ENCODE measurements around the gene CHADL. TPM values are rescaled to one million over a fixed set of nuclear protein-coding genes. Genes with fewer than 3 reads are reported as not detected.

CHADL gene
- total RNA-seq, 1 donor from 2014 or later: not detected

DNA sequence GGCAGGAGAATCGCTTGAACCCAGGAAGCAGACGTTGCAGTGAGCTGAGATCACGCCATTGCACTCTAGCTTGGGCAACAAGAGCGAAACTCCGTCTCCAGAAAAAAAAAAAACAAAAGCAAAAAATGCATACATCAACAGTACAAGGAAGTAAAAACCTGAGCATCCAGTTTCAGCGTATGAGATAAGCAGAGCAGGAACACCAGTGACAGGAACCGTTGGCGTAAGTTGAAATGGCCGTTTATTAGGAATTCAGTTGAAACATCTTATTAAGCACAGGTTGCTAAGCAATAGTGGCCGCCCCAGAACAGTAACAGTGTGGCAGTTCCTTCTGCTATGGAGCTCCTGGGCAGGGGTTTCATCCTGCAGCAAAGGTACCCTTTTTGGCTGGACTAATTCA is 39.6 kb downstream of the CHADL start:
- Mint-ChIP-seq H3K36me3 (ENCODE audit: low read depth) (peaks cover 7% of the 10 kb centered on the region), H3K4me3 (no peak overlapping the region), H3K9me3 (no peaks in the 10 kb centered on the region), H3K27me3 (peaks cover 9% of the 10 kb centered on the region), H3K27ac (no peak overlapping the region), H3K4me1 (peaks cover 25% of the 10 kb centered on the region)
- intact Hi-C loops (cut with micrococcal nuclease): no loop called here
- POLR2A ChIA-PET: no interaction called here
- CTCF ChIA-PET: no interaction called here
- ATAC-seq (ENCODE audit: low read depth) (no peak), DNase-seq (no peak)
- TF ChIP-seq, protein P1, sequence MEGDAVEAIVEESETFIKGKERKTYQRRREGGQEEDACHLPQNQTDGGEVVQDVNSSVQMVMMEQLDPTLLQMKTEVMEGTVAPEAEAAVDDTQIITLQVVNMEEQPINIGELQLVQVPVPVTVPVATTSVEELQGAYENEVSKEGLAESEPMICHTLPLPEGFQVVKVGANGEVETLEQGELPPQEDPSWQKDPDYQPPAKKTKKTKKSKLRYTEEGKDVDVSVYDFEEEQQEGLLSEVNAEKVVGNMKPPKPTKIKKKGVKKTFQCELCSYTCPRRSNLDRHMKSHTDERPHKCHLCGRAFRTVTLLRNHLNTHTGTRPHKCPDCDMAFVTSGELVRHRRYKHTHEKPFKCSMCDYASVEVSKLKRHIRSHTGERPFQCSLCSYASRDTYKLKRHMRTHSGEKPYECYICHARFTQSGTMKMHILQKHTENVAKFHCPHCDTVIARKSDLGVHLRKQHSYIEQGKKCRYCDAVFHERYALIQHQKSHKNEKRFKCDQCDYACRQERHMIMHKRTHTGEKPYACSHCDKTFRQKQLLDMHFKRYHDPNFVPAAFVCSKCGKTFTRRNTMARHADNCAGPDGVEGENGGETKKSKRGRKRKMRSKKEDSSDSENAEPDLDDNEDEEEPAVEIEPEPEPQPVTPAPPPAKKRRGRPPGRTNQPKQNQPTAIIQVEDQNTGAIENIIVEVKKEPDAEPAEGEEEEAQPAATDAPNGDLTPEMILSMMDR (IDR thresholded peaks at IDR 0.05): no peak

- peak; percentile 49 for ATAC-seq (ENCODE audit: low read depth)
- Mint-ChIP-seq H3K27me3 (peaks cover 5% of the 10 kb centered on the region), H3K9me3 (no peaks in the 10 kb centered on the region), H3K36me3 (ENCODE audit: low read depth) (no peaks in the 10 kb centered on the region), H3K4me1 (peaks cover 8% of the 10 kb centered on the region), H3K4me3 (peak overlapping the region; percentile 89), H3K27ac (no peak overlapping the region)
- DNase-seq: no peak
- TF ChIP-seq, protein P1 (IDR thresholded peaks at IDR 0.05): no peak
- intact Hi-C loops (cut with micrococcal nuclease): no loop called here
- POLR2A ChIA-PET: interaction anchor here (0.6 to 2.1 kb wide), 8 partner anchors 20 to 1018 kb away, joined by 3 to 13 read pairs (median 7); partner anchors contain the start of gene ZC3H7B
- CTCF ChIA-PET: interaction anchor here (1.4 kb wide), 1 partner anchor 40 kb away, joined by 5 read pairs; no protein-coding TSS in a partner anchor
Measured at GRCh38 chr22:41198027-41198580, 42.6 kb downstream of the CHADL start.

- intact Hi-C loops (cut with micrococcal nuclease): loop anchor here (1.0 to 2.0 kb wide), 2 partner anchors 8 to 183 kb away; partner anchors contain the start of genes L3MBTL2 and TEF
- Mint-ChIP-seq H3K4me3 (peak overlapping the region; percentile 89), H3K9me3 (no peaks in the 10 kb centered on the region), H3K36me3 (ENCODE audit: low read depth) (no peaks in the 10 kb centered on the region), H3K27me3 (peaks cover 4% of the 10 kb centered on the region), H3K27ac (no peak overlapping the region), H3K4me1 (peaks cover 8% of the 10 kb centered on the region)
- ATAC-seq (ENCODE audit: low read depth) (peak; percentile 92), DNase-seq (peak; percentile 89)
- POLR2A ChIA-PET: interaction anchor here (0.6 to 2.1 kb wide), 4 partner anchors 40 to 1017 kb away, joined by 3 to 8 read pairs (median 6); no protein-coding TSS in a partner anchor
- CTCF ChIA-PET: interaction anchor here (1.4 kb wide), 1 partner anchor 40 kb away, joined by 5 read pairs; no protein-coding TSS in a partner anchor
- TF ChIP-seq, protein P1 (IDR thresholded peaks at IDR 0.05): no peak
Measured at GRCh38 chr22:41197038-41197972, 43.4 kb downstream of the CHADL start.

GRCh38 chr22:41193829-41194228 is 46.9 kb downstream of the CHADL start:
- Mint-ChIP-seq H3K27me3 (no peaks in the 10 kb centered on the region), H3K4me3 (no peak overlapping the region), H3K27ac (no peak overlapping the region), H3K9me3 (no peaks in the 10 kb centered on the region), H3K4me1 (peaks cover 8% of the 10 kb centered on the region), H3K36me3 (ENCODE audit: low read depth) (no peaks in the 10 kb centered on the region)
- POLR2A ChIA-PET: no interaction called here
- CTCF ChIA-PET: interaction anchor here (1.5 kb wide), 1 partner anchor 44 kb away, joined by 9 read pairs; no protein-coding TSS in a partner anchor
- DNase-seq (no peak), ATAC-seq (ENCODE audit: low read depth) (no peak)
- TF ChIP-seq, protein P1 (IDR thresholded peaks at IDR 0.05): no peak
- intact Hi-C loops (cut with micrococcal nuclease): no loop called here

GRCh38 chr22:41191467-41191866 is 49.3 kb downstream of the CHADL start:
- no peak for ATAC-seq (ENCODE audit: low read depth)
- TF ChIP-seq, protein P1 (IDR thresholded peaks at IDR 0.05): no peak
- Mint-ChIP-seq H3K27me3 (no peaks in the 10 kb centered on the region), H3K4me3 (no peak overlapping the region), H3K36me3 (ENCODE audit: low read depth) (no peaks in the 10 kb centered on the region), H3K4me1 (no peaks in the 10 kb centered on the region), H3K9me3 (no peaks in the 10 kb centered on the region), H3K27ac (no peak overlapping the region)
- no peak for DNase-seq
- intact Hi-C loops (cut with micrococcal nuclease): no loop called here
- CTCF ChIA-PET: no interaction called here
- POLR2A ChIA-PET: interaction anchor here (0.7 kb wide), 1 partner anchor 1423 kb away, joined by 3 read pairs; the partner anchor contains the start of gene POLDIP3
